PC-9 (cell line): ENCODE results near the gene ESR1. TPM values are rescaled to one million over a fixed set of nuclear protein-coding genes. Genes with fewer than 3 reads are reported as not detected.
A peak's percentile ranks its signal among the peaks of the same experiment; 100 is the strongest.

ENCODE experiments used
- BruUV-seq: library from RNA; stranded (reverse); fragments of 400-500 nt; replicated peaks from 2 replicates; lab custom pipeline; 2021; lab: Mats Ljungman, UMichigan
- CTCF ChIA-PET: fragments of 300-600 bp; sonication (Branson Sonifier 250); formaldehyde crosslinking; loops from one replicate; lab custom pipeline; 2022; ENCODE audit warnings: antibody characterized with exemption; lab: Charles Lee
- POLR2A ChIA-PET: fragments of 300-600 bp; sonication (Branson Sonifier 250); formaldehyde crosslinking; loops from one replicate; lab custom pipeline; 2022; ENCODE audit warnings: antibody characterized with exemption; ENCODE audit not compliant: unreplicated experiment; lab: Charles Lee
- DNase-seq, 2 experiments: peaks; one replicate each; pipeline versions ENCODE4 v3.0.0 to v3.0.0-alpha.2; 2015 to 2022; ENCODE audit warnings: mixed read lengths in 1 of 2
- H2AFZ ChIP-seq: fragments of 200-600 bp; sonication (generic); 2 replicates; pipeline ENCODE4 v1.8.1; 2017; ENCODE audit warnings: antibody characterized with exemption
- H3F3A ChIP-seq: fragments of 200-600 bp; sonication (generic); 2 replicates; pipeline ENCODE4 v1.8.1; 2017; ENCODE audit warnings: antibody characterized with exemption, mild to moderate bottlenecking, low read depth; ENCODE audit not compliant: insufficient read depth
- H3K27ac ChIP-seq: fragments of 200-600 bp; sonication (generic); 2 replicates; pipeline ENCODE4 v1.6.1; 2016; ENCODE audit warnings: mixed run types
- H3K27me3 ChIP-seq: fragments of 200-600 bp; sonication (generic); 2 replicates; pipeline ENCODE4 v1.6.1; 2016; ENCODE audit warnings: low read depth, mixed run types; ENCODE audit not compliant: insufficient read depth
- H3K36me3 ChIP-seq: fragments of 200-600 bp; sonication (generic); 2 replicates; pipeline ENCODE4 v1.6.1; 2016; ENCODE audit warnings: low read depth, mixed run types
- H3K4me1 ChIP-seq: fragments of 200-600 bp; sonication (generic); replicated peaks from 2 replicates; pipeline ENCODE4 v1.6.1; 2016; ENCODE audit warnings: mixed run types; ENCODE audit not compliant: insufficient read depth
- H3K4me2 ChIP-seq: fragments of 200-600 bp; sonication (generic); 2 replicates; pipeline ENCODE4 v1.6.1; 2017; ENCODE audit warnings: mixed run types
- H3K4me3 ChIP-seq: fragments of 200-600 bp; sonication (generic); 2 replicates; pipeline ENCODE4 v1.6.1; 2016; ENCODE audit warnings: mixed run types
- H3K79me2 ChIP-seq: fragments of 200-600 bp; sonication (generic); 2 replicates; pipeline ENCODE4 v1.6.1; 2017; ENCODE audit warnings: low read depth, mixed run types
- H3K9me2 ChIP-seq: fragments of 200-600 bp; sonication (generic); 2 replicates; pipeline ENCODE4 v1.8.1; 2017; ENCODE audit warnings: mild to moderate bottlenecking; ENCODE audit not compliant: insufficient read depth
- H3K9me3 ChIP-seq: fragments of 200-600 bp; sonication (generic); 2 replicates; pipeline ENCODE4 v1.8.1; 2016; ENCODE audit warnings: low read depth; ENCODE audit not compliant: insufficient read depth
- H4K20me1 ChIP-seq: fragments of 200-600 bp; sonication (generic); 2 replicates; pipeline ENCODE4 v1.8.1; 2017; ENCODE audit not compliant: insufficient read depth
- EZH2 ChIP-seq: fragments of 200-600 bp; sonication (generic); IDR thresholded peaks from 2 replicates; pipeline ENCODE4 v1.8.0; 2017; ENCODE audit warnings: antibody characterized with exemption, low read depth
- intact Hi-C: fragments of 100-400 bp; cut with micrococcal nuclease; formaldehyde crosslinking; loops from one replicate; pipeline ENCODE4 v1.10.0; 2022; ENCODE audit not compliant: unreplicated experiment
- total RNA-seq: library from RNA; stranded (reverse); gene quantifications from 2 replicates; pipeline ENCODE4 v1.2.3, GENCODE V29; 2021
- TF ChIP-seq, protein P1 (sequence below): fragments of 200-600 bp; sonication (generic); conservative IDR thresholded peaks from 2 replicates; pipeline ENCODE4 v1.6.1; 2017; ENCODE audit warnings: mixed run types, antibody characterized with exemption, mild to moderate bottlenecking, moderate library complexity

ESR1 gene
- total RNA-seq, 1 experiment from 2014 or later, result 1.5 TPM

DNA sequence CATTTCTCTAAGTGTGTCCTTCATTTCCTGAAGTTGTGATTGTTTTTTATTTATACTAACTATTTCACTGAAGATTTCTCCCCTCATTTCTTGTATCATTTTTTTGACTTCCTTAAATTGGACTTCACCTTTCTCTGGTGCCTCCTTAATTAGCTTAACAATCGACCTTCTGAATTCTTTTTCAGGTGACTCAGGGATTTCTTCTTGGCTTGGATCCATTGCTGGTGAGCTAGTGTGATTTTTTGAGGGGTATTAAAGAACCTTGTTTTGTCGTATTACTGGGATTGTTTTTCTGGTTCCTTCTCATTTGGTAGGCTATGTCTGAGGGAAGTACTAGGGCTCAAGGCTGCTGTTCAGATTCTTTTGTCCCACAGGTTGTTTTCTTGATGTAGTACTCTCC, 92.8 kb downstream of the ESR1 start:
- peak overlapping the region; percentile 17 for H2AFZ ChIP-seq
- H3K36me3 ChIP-seq, result no peaks in the 10 kb centered on the region
- H4K20me1 ChIP-seq, result no peaks in the 10 kb centered on the region
- peak overlapping the region; percentile 29; the same call in 1 of the 2 replicates for H3K4me3 ChIP-seq
- ChIA-PET CTCF (no interaction called here), POLR2A (interaction anchor here (0.6 kb wide), 1 partner anchor 184 kb away, joined by 3 read pairs; no protein-coding TSS in a partner anchor)
- H3K27ac ChIP-seq, result peak overlapping the region; percentile 100
- peak overlapping the region; percentile 82 for H3K4me2 ChIP-seq
- BruUV-seq, result no TSS peak
- H3K27me3 ChIP-seq, result no peaks in the 10 kb centered on the region
- H3K9me3 ChIP-seq, result peaks cover 31% of the 10 kb centered on the region
- no peaks in the 10 kb centered on the region for H3K9me2 ChIP-seq
- peaks cover 31% of the 10 kb centered on the region for H3F3A ChIP-seq
- no peaks in the 10 kb centered on the region for H3K79me2 ChIP-seq
- intact Hi-C loops, result loop anchor here (2.0 to 5.0 kb wide), 4 partner anchors 57 to 503 kb away; partner anchors contain the start of gene ESR1
- H3K4me1 ChIP-seq, result peaks cover 42% of the 10 kb centered on the region
- TF ChIP-seq EZH2, result no peak
- TF ChIP-seq, protein P1, sequence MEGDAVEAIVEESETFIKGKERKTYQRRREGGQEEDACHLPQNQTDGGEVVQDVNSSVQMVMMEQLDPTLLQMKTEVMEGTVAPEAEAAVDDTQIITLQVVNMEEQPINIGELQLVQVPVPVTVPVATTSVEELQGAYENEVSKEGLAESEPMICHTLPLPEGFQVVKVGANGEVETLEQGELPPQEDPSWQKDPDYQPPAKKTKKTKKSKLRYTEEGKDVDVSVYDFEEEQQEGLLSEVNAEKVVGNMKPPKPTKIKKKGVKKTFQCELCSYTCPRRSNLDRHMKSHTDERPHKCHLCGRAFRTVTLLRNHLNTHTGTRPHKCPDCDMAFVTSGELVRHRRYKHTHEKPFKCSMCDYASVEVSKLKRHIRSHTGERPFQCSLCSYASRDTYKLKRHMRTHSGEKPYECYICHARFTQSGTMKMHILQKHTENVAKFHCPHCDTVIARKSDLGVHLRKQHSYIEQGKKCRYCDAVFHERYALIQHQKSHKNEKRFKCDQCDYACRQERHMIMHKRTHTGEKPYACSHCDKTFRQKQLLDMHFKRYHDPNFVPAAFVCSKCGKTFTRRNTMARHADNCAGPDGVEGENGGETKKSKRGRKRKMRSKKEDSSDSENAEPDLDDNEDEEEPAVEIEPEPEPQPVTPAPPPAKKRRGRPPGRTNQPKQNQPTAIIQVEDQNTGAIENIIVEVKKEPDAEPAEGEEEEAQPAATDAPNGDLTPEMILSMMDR, result no peak
- DNase-seq, result peak in 1 of 2 experiments; percentile 71

DNA sequence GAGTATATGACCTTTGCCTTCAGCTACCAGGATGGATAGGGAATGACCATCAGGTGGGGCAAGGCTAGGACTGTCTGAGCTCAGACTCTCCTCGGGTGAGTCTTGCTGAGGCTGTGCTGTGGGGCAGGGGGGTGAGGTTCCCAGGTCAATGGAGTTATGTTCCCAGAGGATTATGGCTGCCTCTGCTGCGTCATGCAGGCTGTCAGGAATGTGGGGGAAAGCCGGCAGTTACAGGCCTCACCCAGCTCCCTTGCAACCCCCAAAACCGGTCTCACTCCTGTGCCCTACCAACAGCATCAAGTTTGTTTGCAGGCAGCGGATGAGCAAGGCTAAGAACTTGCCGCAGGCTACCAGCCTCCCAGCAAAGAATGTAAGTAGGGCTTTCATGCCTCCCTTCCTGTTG, 93.5 kb downstream of the ESR1 start:
- H3K4me2 ChIP-seq, result peak overlapping the region; percentile 82
- peaks cover 34% of the 10 kb centered on the region for H3K9me3 ChIP-seq
- CTCF ChIA-PET, result no interaction called here
- peak overlapping the region; percentile 100 for H3K27ac ChIP-seq
- H3K9me2 ChIP-seq, result no peaks in the 10 kb centered on the region
- no TSS peak for BruUV-seq
- peaks cover 42% of the 10 kb centered on the region for H3K4me1 ChIP-seq
- H3K4me3 ChIP-seq, result peak overlapping the region; percentile 29; the same call in 1 of the 2 replicates
- POLR2A ChIA-PET, result interaction anchor here (0.5 kb wide), 2 partner anchors 225 to 375 kb away, joined by 4 to 15 read pairs; no protein-coding TSS in a partner anchor
- intact Hi-C loops, result loop anchor here (1.0 to 5.0 kb wide), 8 partner anchors 56 to 504 kb away; partner anchors contain the start of gene ESR1
- H3K27me3 ChIP-seq, result no peaks in the 10 kb centered on the region
- no peaks in the 10 kb centered on the region for H3K36me3 ChIP-seq
- H3F3A ChIP-seq, result peaks cover 31% of the 10 kb centered on the region
- TF ChIP-seq, protein P1, result no peak
- TF ChIP-seq EZH2, result no peak
- DNase-seq, result peak; percentile 91 to 100
- H3K79me2 ChIP-seq, result no peaks in the 10 kb centered on the region
- no peak overlapping the region for H2AFZ ChIP-seq
- no peaks in the 10 kb centered on the region for H4K20me1 ChIP-seq

DNA sequence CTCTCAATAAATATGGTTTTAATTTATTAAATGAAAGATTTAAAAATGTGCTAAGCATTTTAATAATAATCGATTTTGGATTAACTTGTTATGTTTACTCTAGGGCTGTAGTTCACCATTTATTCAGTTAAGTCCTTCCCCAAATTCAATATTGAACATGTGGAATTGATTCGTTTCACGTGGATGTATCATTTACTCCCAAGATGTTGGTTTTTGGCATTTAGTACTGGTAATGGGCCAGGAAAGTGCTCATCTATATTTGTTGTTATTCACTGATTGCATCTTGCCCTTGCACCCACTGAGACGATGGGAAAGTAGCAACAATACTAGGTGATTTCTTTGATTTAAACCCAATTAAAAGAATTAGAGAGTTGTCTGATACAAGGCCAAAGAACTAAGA, 97.1 kb downstream of the ESR1 start:
- DNase-seq, result no peak
- intact Hi-C loops, result loop anchor here (5.0 kb wide), 3 partner anchors 53 to 507 kb away; partner anchors contain the start of gene ESR1
- no peaks in the 10 kb centered on the region for H3K36me3 ChIP-seq
- H3K27me3 ChIP-seq, result no peaks in the 10 kb centered on the region
- no peaks in the 10 kb centered on the region for H4K20me1 ChIP-seq
- H3K79me2 ChIP-seq, result no peaks in the 10 kb centered on the region
- no peaks in the 10 kb centered on the region for H3K9me2 ChIP-seq
- H3F3A ChIP-seq, result peaks cover 31% of the 10 kb centered on the region
- peaks cover 40% of the 10 kb centered on the region for H3K4me1 ChIP-seq
- BruUV-seq, result no TSS peak
- H3K9me3 ChIP-seq, result peaks cover 16% of the 10 kb centered on the region; the same call in 1 of the 2 replicates
- TF ChIP-seq EZH2, result no peak
- TF ChIP-seq, protein P1, result no peak
- no peak overlapping the region for H3K4me2 ChIP-seq
- H2AFZ ChIP-seq, result no peak overlapping the region
- H3K27ac ChIP-seq, result no peak overlapping the region
- H3K4me3 ChIP-seq, result no peak overlapping the region
- ChIA-PET POLR2A (no interaction called here), CTCF (no interaction called here)
